ENCODE data around the gene E2F4. TPM values are rescaled to one million over a fixed set of nuclear protein-coding genes. Genes with fewer than 3 reads are reported as not detected.

The E2F4 gene
- total RNA-seq, 1 donor from 2014 or later, result 51.2 TPM

DNA sequence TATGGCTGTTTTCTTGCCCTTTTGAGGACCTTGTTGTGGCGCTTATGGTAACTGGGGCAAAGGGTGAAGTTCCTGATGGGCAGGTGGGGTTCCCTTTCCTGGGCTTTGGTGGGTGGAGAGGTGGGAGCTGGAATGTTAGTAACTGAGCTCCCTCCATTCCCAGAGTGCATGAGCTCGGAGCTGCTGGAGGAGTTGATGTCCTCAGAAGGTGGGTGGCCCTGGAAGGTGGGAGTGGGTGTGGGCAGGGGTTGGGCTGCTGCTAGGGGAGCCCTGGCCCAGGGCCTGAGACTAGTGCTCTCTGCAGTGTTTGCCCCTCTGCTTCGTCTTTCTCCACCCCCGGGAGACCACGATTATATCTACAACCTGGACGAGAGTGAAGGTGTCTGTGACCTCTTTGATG is 5.7 kb downstream of the E2F4 start:
- no peak overlapping the region for H3K4me3 Mint-ChIP-seq (ENCODE audit: unreplicated experiment)
- H3K36me3 Mint-ChIP-seq (ENCODE audit: low read depth, unreplicated experiment), result peaks cover 22% of the 10 kb centered on the region
- H3K9me3 Mint-ChIP-seq (ENCODE audit: unreplicated experiment), result no peaks in the 10 kb centered on the region

DNA sequence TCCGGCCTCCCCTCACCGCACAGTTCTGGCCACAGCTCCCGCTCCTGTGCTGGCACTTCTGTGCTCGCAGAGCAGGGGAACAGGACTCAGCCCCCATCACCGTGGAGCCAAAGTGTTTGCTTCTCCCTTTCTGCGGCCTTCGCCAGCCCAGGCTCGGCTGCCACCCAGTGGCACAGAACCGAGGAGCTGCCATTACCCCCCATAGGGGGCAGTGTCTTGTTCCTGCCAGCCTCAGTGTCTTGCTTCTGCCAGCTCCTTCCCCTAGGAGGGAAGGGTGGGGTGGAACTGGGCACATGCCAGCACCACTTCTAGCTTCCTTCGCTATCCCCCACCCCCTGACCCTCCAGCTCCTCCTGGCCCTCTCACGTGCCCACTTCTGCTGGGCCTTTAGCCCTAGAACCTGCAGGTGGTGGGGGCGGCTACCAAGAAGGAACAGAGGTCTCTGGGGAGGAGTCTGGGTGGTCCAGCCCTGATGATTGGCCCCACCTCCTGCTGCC is 6.3 kb downstream of the E2F4 start:
- DNase-seq (ENCODE audit: low read depth) (no peak), FAIRE-seq (no peak)
- Histone ChIP-seq H3K27ac (ENCODE audit: low read depth, low read length) (no peak overlapping the region), H3K9me3 (ENCODE audit: insufficient read depth, low read depth, low read length) (no peaks in the 10 kb centered on the region), H4K20me1 (ENCODE audit: insufficient read depth, low read length) (peaks cover 57% of the 10 kb centered on the region), H3K4me3 (ENCODE audit: insufficient read depth, low read depth, low read length) (no peak overlapping the region), H3K36me3 (ENCODE audit: insufficient read depth, low read length) (peaks cover 35% of the 10 kb centered on the region), H3K4me1 (ENCODE audit: insufficient read depth, low read length) (peaks cover 9% of the 10 kb centered on the region), H3K27me3 (ENCODE audit: insufficient read depth, low read length) (no peaks in the 10 kb centered on the region), H3K79me2 (ENCODE audit: insufficient read depth, low read length) (peaks cover 27% of the 10 kb centered on the region), H3K4me2 (ENCODE audit: low read length) (no peak overlapping the region), H3K9ac (ENCODE audit: low read length) (no peak overlapping the region), H2AFZ (ENCODE audit: low read depth, low read length) (no peak overlapping the region)
- H3K27me3 Mint-ChIP-seq (ENCODE audit: low read depth, unreplicated experiment), result no peaks in the 10 kb centered on the region
- TF ChIP-seq, protein P1, sequence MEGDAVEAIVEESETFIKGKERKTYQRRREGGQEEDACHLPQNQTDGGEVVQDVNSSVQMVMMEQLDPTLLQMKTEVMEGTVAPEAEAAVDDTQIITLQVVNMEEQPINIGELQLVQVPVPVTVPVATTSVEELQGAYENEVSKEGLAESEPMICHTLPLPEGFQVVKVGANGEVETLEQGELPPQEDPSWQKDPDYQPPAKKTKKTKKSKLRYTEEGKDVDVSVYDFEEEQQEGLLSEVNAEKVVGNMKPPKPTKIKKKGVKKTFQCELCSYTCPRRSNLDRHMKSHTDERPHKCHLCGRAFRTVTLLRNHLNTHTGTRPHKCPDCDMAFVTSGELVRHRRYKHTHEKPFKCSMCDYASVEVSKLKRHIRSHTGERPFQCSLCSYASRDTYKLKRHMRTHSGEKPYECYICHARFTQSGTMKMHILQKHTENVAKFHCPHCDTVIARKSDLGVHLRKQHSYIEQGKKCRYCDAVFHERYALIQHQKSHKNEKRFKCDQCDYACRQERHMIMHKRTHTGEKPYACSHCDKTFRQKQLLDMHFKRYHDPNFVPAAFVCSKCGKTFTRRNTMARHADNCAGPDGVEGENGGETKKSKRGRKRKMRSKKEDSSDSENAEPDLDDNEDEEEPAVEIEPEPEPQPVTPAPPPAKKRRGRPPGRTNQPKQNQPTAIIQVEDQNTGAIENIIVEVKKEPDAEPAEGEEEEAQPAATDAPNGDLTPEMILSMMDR (IDR thresholded peaks at IDR 0.05; ENCODE audit: insufficient read depth, low read depth, low read length), result peak; percentile 50
- TF ChIP-seq EZH2 (IDR thresholded peaks at IDR 0.05; ENCODE audit: insufficient read depth, low read length), result no peak
- peaks cover 9% of the 10 kb centered on the region for H3K4me1 Mint-ChIP-seq (ENCODE audit: low read depth, unreplicated experiment)
- H3K9me3 Mint-ChIP-seq (ENCODE audit: unreplicated experiment), result no peaks in the 10 kb centered on the region
- H3K4me3 Mint-ChIP-seq (ENCODE audit: unreplicated experiment), result no peak overlapping the region
- peaks cover 22% of the 10 kb centered on the region for H3K36me3 Mint-ChIP-seq (ENCODE audit: low read depth, unreplicated experiment)
- peak overlapping the region; percentile 53 for H3K27ac Mint-ChIP-seq (ENCODE audit: unreplicated experiment)

More for the DNA sequence above, 5.7 kb downstream of the E2F4 start:
- Histone ChIP-seq H4K20me1 (ENCODE audit: insufficient read depth, low read length) (peaks cover 62% of the 10 kb centered on the region), H3K9ac (ENCODE audit: low read length) (no peak overlapping the region), H3K4me1 (ENCODE audit: insufficient read depth, low read length) (peaks cover 15% of the 10 kb centered on the region), H2AFZ (ENCODE audit: low read depth, low read length) (no peak overlapping the region), H3K4me2 (ENCODE audit: low read length) (no peak overlapping the region), H3K4me3 (ENCODE audit: insufficient read depth, low read depth, low read length) (no peak overlapping the region), H3K9me3 (ENCODE audit: insufficient read depth, low read depth, low read length) (no peaks in the 10 kb centered on the region), H3K79me2 (ENCODE audit: insufficient read depth, low read length) (peaks cover 33% of the 10 kb centered on the region), H3K36me3 (ENCODE audit: insufficient read depth, low read length) (peaks cover 35% of the 10 kb centered on the region), H3K27me3 (ENCODE audit: insufficient read depth, low read length) (no peaks in the 10 kb centered on the region), H3K27ac (ENCODE audit: low read depth, low read length) (no peak overlapping the region)
- FAIRE-seq (no peak), DNase-seq (ENCODE audit: low read depth) (no peak)
- no peaks in the 10 kb centered on the region for H3K27me3 Mint-ChIP-seq (ENCODE audit: low read depth, unreplicated experiment)
- peak overlapping the region; percentile 53 for H3K27ac Mint-ChIP-seq (ENCODE audit: unreplicated experiment)
- peaks cover 13% of the 10 kb centered on the region for H3K4me1 Mint-ChIP-seq (ENCODE audit: low read depth, unreplicated experiment)
- TF ChIP-seq, protein P1 (IDR thresholded peaks at IDR 0.05; ENCODE audit: insufficient read depth, low read depth, low read length), result no peak
- TF ChIP-seq EZH2 (IDR thresholded peaks at IDR 0.05; ENCODE audit: insufficient read depth, low read length), result no peak

DNA sequence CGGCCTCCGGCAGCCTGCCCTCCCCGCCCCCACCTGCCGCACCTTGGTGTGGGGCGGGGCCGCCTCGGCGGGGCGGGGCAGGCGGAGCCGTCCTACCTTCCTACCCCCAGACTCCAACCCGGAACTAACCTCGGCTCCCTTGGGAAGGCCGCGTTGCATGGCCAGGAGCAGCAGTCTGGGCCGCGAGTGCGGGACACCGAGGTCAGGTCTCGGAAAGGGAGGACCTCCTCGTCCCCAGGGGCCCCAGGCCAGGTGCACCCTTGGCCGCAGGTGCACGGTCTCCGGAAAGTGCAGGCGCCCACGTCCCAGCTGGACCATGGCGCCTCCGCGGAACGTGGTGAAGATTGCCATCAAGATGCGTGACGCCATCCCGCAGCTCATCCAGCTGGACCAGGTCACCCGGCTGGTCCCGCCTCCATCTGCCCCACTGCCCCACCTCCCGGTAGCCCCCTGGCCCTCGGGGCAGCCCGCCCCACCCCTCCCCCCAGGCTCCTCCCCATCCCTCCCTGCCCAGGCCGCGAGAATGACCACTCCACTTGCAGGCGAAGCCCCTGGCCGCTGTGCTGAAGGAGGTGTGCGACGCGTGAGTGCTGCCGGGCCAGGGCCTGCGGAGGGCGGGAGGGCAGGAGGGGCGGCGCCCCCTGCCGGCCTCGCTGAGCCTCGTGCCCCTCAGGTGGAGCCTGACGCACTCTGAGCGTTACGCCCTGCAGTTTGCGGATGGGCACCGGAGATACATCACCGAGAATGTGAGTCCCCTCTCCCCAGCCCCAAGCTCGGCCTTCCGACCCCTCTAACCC is 7.3 kb downstream of the E2F4 start, which contains the start of gene ELMO3:
ELMO3 (plus strand) TSS at position 121 of the 797 bp plus-strand sequence; CDS start at position 317, 196 bp downstream.
- no peaks in the 10 kb centered on the region for H3K9me3 ChIP-seq (ENCODE audit: insufficient read depth, low read depth, low read length)
- Mint-ChIP-seq H3K27me3 (ENCODE audit: low read depth, unreplicated experiment) (no peaks in the 10 kb centered on the region), H3K9me3 (ENCODE audit: unreplicated experiment) (no peaks in the 10 kb centered on the region), H3K4me3 (ENCODE audit: unreplicated experiment) (peak within 1 kb of the TSS; percentile 42), H3K36me3 (ENCODE audit: low read depth, unreplicated experiment) (peaks cover 18% of the 10 kb centered on the region), H3K4me1 (ENCODE audit: low read depth, unreplicated experiment) (peaks cover 3% of the 10 kb centered on the region), H3K27ac (ENCODE audit: unreplicated experiment) (peak within 1 kb of the TSS; percentile 53)
- FAIRE-seq (no peak), DNase-seq (ENCODE audit: low read depth) (no peak)
- peaks cover 18% of the 10 kb centered on the region for H3K79me2 ChIP-seq (ENCODE audit: insufficient read depth, low read length)
- no peak within 1 kb of the TSS for H3K4me3 ChIP-seq (ENCODE audit: insufficient read depth, low read depth, low read length)
- H3K4me2 ChIP-seq (ENCODE audit: low read length), result no peak within 1 kb of the TSS
- peaks cover under 1% of the 10 kb centered on the region for H3K4me1 ChIP-seq (ENCODE audit: insufficient read depth, low read length)
- no peak for TF ChIP-seq EZH2 (IDR thresholded peaks at IDR 0.05; ENCODE audit: insufficient read depth, low read length)
- TF ChIP-seq, protein P1 (IDR thresholded peaks at IDR 0.05; ENCODE audit: insufficient read depth, low read depth, low read length), result no peak
- no peak within 1 kb of the TSS for H3K27ac ChIP-seq (ENCODE audit: low read depth, low read length)
- H3K9ac ChIP-seq (ENCODE audit: low read length), result no peak within 1 kb of the TSS
- no peaks in the 10 kb centered on the region for H3K27me3 ChIP-seq (ENCODE audit: insufficient read depth, low read length)
- no peak within 1 kb of the TSS for H2AFZ ChIP-seq (ENCODE audit: low read depth, low read length)
- H3K36me3 ChIP-seq (ENCODE audit: insufficient read depth, low read length), result peaks cover 29% of the 10 kb centered on the region
- peaks cover 47% of the 10 kb centered on the region for H4K20me1 ChIP-seq (ENCODE audit: insufficient read depth, low read length)
